GM18951 (cell line): ENCODE results near the gene CDC42EP4.
"Not testable (repeated sequence)": the region's sequence is repeated elsewhere in the genome, so short reads cannot be mapped to it uniquely, and the experiment has no call there.

Experiments used
- POLR2A ChIP-seq: IDR thresholded peaks from 4 replicates; pipeline ENCODE4 v1.6.1; 2011; ENCODE audit warnings: mild to moderate bottlenecking; ENCODE audit not compliant: insufficient read length, insufficient read depth; ENCODE audit errors: extremely low read depth
- in situ Hi-C: fragments of 300-500 bp; cut with MboI; formaldehyde crosslinking; loops from one replicate; pipeline ENCODE4 v1.12.0; 2022; ENCODE audit warnings: low sequenced_read_pairs, mixed read lengths, inconsistent platforms; ENCODE audit not compliant: unreplicated experiment

CDC42EP4 gene

DNA sequence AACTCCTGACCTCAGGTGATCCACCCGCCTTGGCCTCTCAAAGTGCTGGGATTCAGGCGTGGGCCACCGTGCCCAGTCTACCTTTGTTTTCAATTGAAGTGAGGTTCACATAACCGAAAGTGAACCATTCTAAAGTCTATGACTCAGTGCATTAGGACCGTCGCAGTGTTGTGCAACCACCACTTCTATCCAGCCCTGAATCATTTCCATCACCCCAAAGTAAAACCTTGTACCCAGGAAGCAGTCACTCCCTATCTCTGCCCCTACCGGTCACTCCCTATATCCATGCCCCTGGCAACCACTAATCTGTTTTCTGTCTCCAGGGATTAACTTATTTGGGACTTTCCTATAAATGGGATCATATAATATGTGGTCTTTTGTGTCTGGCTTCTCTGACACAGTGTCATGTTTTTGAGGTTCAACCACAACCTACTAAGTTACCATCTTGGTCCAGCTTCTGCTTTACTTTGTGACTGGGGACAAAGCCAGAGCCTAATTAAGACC lies 28.3 kb upstream of the CDC42EP4 start:
- in situ Hi-C loops, result no loop called here
- no peak for TF ChIP-seq POLR2A

DNA sequence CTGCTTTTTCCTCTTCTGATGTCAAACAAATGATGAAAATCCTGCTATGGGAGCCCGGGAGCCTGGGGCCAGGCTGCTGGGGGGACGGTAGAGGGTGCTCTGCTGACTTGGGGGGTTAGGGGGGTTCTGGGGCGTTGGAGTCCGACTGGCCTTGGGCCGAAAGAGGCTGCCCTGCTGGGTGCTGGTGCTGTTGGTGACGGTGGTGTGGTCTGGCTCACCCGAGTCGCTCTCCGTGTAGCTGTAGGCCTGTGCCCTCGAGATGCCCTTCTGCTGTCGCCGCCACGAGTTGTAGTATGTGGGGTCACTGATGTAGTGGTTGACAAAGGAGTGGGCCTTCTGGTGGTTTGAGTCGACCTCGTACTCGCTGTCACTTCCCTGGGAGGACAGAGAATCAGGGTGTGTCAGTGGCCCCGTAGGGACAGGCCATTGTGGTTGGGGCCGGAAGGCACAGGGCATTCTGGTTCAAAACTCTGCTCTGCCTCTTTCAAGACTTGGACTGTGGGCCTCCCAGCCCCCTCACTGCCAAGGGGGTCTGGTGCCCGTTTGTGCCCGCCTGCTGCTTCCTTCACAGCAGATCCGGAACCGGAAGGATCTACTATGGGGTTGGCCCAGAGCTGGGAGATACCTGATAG lies 26.9 kb upstream of the CDC42EP4 start:
- in situ Hi-C loops, result no loop called here
- TF ChIP-seq POLR2A, result no peak

DNA sequence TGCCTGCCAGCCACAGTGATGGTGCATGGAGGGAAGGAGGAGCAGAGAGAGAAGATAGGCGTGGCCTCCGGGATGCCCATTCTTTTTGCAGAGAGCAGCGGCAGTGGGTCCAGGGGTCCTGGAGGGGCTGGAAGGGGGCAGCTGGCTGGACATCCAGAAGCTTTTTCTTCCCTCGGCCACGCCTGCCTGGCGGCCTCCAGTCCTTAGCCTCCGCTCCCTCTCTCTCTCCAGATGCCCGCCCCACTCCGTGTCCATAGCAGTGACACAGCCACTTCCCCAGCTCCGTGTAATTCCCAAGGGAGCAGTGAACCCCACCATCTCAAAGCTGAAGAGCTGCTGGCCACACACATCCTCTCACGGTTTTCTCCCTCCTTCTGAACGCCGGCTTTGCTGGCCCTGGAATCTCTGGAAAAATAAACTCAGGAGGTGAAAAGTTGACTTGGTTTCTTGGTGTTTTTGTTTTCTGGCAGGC lies 26.3 kb upstream of the CDC42EP4 start:
- no peak for TF ChIP-seq POLR2A
- in situ Hi-C loops, result no loop called here

DNA sequence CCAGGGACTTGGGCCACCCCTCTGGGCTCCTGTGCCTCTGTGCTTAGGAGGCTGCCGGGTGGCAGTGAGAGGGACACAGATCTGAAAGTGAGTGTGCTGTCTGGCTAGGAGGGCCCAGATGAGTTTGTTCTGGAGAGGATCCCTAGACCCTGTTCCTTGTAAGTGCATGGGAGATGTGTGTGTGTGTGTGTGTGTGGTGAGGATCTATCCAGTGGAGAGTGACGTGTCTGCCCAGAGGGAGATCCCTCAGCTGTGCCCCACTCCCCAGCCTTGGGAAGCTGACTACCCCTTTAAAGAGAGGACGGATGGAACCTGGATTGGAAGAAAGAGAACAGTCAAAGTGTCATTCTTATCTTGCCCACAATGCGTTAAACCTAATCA lies 25.5 kb upstream of the CDC42EP4 start:
- in situ Hi-C loops, result no loop called here

DNA sequence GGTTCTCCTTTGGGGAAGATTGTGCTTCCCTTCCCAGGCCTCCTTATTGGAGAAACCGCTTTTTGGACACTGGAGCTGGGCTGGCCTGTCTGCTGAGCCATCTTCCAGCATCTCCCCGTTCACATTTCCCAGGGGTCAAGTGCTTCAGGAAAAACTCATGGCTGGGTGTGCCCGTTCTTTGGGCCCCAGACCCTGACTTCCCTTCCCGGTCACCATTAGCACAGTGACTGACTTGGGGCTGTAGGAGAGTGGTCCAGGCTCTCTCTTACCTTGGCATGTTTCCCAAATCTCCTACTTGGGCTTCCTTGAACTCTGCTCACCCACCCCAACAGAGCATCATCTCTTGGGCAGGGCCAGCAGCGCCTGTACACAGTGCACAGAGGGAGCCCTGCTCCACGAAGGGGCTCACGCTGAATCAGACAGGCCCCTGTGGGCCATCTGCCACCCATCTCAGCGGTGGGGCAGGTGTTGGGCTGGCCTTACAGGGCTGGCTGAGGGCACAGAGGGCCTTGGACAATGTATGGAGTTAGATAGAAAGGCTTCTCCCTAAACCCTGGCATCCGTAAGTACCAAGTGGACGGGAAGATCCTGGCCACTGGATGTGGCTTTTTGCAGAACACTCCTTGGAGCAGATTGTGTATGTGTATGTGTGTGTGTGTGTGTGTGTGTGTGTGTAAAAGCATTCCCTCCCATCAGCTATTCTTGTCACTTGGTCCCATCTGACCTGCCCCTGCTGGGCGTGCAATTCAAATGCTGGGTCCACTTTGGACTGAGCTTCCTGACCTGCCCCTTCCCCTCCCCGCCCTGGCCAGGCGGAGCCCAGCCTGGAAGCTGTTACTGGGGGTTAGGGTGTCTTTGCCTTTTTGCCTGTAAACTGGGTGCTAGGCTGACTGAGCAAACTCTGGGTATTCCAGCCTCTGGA lies 24.9 kb upstream of the CDC42EP4 start:
- in situ Hi-C loops, result no loop called here
- TF ChIP-seq POLR2A, result no peak

More for the DNA sequence above, 25.5 kb upstream of the CDC42EP4 start:
- TF ChIP-seq POLR2A, result no peak

DNA sequence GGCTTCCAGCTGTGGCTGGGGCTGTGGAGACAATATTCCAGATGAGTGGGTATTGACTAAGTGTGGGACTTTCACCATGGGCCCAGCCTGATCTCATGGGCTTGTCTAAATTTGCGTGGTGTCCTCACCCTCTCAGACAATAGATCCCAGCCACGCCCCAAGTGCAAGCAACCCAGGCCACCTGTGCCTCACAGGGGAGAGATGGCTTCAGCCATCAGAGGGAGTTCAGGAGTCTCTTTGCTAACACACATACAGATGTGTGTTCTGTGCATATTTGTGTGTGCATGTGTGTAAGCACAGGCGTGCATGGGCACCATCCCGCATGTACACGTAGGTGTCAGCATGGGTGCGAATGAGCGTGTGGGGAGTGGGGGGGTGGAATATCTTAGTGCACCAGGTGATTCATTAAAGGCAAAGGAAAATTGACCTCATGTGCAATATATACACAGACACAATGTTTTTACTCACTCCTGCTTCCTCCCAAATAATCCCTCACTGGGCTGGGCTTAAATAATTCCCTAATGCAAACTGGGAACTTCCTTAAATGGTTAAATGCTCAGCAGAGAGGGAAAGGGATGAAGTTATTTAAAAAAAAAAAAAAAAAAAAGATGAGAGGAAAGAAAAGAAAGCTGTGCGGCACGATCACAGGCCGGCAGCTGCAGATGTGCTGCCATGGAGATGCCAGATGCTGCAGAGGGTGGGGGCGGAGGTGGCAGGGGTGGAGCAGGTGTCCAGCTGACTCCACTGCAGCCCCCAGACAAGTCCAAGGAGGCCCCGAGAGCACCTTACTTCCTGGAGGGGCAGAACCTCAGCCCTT lies 24.0 kb upstream of the CDC42EP4 start:
- TF ChIP-seq POLR2A, result no peak
- in situ Hi-C loops, result no loop called here

DNA sequence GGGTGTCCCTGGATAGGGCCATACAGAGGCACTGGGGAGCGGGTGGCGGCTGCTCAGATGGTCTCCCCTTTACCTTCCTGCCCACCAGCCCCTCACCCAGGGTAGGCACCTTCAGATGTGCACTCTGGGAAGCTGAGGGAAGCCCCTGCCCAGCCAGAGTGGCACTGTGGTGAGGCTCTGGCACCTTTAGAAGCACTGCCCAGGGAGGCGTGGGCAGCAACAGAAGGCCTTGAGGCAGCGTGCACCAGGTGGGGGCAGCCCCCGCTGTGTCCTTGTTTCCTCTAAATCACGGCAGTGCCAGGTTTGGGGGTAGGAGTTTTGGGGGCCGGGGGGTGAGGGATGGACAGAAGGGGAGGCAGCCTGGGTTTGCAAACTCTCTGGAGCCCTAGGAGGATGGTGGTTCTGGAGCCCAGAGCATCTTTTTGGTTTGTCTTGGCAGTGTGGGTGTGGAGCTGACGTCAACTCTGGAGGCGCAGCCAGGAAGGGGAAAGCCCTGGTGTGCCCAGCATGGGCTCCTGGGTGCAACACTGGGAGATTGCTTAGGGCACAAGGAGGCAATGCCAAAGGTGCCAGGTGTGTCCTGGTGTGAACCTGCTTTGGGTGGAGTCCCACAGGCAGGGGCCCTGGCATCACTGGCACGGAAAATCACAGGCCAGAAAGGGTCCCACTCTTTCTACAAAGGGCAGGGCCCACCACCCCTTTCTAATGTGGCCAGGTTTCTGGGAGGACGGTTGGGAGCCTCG lies 23.1 kb upstream of the CDC42EP4 start:
- TF ChIP-seq POLR2A, result no peak
- in situ Hi-C loops, result no loop called here

DNA sequence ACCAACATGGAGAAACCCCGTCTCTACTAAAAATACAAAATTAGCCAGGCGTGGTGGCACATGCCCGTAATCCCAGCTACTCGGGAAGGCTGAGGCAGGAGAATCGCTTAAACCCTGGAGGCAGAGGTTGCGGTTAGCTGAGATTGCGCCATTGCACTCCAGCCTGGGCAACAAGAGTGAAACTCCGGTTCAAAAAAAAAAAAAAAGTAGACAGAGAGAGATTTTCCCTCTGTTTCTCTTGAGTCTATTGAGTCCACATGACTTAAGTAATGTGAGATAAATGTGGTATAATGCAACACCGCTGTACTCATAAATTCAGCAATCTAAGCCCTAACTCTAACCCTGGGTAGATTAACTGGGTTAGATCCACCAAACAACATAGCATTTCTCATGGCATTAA lies 21.6 kb upstream of the CDC42EP4 start:
- in situ Hi-C loops, result not testable (repeated sequence)

DNA sequence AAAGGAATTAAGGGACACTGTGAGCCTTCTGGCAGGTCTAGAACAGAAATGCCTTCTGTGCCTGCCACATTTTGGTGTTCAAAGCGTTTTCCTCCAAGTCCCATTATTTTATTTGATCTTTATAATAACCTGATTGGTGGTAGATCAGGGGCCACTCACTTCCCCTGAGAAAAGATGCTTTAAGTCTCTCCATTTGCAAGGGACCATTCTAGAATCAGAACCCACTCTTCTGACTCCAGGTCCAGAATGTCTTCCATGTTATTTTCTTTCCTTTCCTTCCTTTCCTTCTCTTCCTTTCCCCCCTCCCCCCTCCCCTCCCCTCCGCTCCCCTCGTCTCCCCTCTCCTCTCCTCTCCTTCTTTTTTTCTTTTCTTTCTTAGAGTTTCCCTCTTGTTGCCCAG lies 19.3 kb upstream of the CDC42EP4 start:
- TF ChIP-seq POLR2A, result no peak
- in situ Hi-C loops, result no loop called here

DNA sequence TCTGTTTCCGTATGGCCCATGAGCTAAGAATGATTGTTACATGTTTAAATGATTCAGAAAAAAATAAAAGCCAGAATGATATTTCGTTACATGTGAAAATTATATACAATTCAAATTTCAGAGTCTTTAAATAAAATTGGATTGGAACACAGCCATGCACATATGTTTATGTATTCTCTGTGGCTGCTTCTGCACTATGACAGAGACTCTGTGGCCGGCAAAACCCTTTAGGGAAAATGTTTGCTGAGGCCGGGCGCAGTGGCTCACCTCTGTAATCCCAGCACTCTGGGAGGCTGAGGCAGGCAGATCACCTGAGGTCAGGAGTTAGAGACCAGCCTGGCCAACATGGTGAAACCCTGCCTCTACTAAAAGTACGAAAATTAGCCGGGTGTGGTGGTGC lies 15.9 kb upstream of the CDC42EP4 start:
- in situ Hi-C loops, result no loop called here

DNA sequence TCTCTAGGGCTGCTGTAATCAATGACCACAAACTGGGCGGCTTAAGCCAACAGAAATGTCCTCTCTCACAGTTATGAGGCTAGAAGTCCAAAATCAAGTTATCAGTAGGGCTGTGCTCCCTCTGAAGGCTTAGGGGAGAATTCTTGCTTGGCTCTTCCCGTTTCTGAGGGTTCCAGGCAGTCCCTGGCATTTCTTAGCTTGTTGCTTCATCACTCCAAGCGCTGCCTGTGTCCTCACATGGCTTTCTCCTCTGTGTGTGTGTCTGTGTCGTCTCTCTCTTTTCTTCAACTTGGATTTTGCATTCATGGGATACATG lies 13.7 kb upstream of the CDC42EP4 start:
- no peak for TF ChIP-seq POLR2A
- in situ Hi-C loops, result no loop called here

More for the DNA sequence above, 15.9 kb upstream of the CDC42EP4 start:
- TF ChIP-seq POLR2A, result no peak

DNA sequence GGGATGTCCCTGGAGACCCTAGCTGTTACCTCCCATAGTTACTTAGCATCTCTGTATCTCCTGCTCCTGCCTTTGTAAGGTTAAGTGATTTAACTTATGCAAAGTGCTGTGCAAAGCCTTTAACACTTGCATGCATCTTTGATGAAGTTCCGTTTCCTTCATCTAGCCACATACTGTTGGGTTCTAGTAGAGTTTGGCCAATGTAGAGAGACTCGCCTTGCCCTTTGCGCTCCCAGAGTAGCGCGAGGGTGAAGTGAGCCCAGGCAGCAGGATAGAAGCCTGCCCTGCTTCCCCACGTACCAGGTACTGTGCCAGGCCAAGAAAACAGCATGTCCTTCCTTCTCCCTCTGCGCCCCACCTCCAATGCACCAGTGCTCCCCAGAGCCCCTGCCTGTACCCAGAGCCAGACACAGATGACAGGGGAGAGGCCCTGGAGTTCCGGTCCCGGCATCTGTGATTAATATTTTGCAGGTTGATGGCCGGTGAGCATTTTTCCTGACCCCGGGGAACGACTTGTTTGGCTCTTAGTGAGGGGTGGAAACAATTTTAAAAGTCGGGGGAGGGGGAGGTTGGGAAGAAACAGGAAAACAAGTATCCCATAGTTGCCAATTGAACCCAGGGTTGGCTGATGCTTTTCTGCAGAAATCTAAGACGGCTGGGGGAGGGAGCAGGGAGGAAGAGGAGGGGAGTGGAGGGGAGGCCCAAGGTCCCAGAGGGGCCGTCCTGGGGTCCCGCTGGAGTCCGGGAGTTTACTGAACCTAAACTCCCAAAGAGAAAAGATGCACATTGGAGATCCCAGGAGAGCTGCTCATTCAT lies 13.1 kb upstream of the CDC42EP4 start:
- TF ChIP-seq POLR2A, result no peak

DNA sequence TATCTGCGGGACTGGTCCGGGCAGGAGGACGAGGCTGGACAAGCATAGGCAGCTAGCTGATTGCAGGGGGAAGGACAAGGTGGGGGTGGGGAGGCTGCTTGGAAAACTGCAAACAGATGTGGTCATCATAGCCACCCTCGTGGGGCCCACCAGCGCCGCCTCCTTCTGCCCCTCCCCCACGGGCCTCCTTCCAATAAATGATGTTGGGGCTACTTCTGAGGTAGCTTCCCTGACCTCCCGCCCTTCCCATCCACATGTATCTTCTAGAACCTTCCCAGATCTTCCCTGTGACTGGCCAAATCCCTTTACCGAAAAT lies 12.3 kb upstream of the CDC42EP4 start:
- in situ Hi-C loops, result no loop called here
- no peak for TF ChIP-seq POLR2A

More for the DNA sequence above, 13.1 kb upstream of the CDC42EP4 start:
- in situ Hi-C loops, result no loop called here
